ENCODE data around the gene PRDM16.

Gene PRDM16

DNA sequence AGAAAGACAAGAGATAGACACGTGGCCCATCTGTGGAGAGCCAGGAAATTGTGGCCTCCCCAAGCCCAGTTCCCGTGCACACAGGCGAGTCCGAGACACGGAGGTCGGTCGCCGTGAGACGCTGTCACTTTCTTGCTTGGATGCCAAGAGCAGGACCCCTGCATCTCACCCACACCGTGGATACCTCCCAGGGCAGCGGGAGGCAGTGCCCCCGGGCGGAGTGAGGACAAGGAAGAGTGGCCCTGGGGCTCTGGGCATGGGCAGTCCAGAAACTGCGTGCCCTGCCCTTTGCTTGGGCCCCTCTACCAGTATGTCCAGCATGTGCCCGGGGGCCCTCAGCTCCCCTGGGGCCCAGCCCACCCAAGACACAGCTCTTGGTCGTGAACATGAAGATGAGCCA lies 360.8 kb downstream of the PRDM16 start:
- DNase-seq (ENCODE audit: low read depth) = no peak
- no peak overlapping the region for H3K4me3 ChIP-seq (ENCODE audit: low read depth, low read length)
- TF ChIP-seq CTCF (IDR thresholded peaks at IDR 0.05; ENCODE audit: low read depth, low read length, missing control alignments) = no peak

DNA sequence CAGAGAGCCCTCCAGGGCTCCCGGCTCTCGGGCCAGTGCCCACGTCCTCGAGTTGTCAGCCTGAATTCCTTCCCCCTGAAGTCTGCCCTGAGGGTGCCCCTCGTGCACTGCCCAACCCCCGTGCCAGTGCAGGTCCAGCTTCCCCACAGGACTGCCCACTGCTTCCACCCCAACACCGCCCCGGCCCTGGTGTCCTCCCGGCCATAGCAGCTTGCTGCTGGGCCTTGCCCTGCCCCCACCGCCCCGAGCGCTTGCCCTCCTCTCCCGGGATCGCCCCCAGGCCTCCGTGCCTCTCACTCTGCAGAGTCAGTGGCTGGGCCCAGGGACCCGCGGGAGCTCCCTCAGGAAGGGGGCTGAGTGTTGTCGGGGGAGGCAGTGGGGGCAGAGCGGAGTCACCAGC lies 361.4 kb downstream of the PRDM16 start:
- no peak overlapping the region for H3K4me3 ChIP-seq (ENCODE audit: low read depth, low read length)
- TF ChIP-seq CTCF (IDR thresholded peaks at IDR 0.05; ENCODE audit: low read depth, low read length, missing control alignments) = no peak
- DNase-seq (ENCODE audit: low read depth) = no peak

DNA sequence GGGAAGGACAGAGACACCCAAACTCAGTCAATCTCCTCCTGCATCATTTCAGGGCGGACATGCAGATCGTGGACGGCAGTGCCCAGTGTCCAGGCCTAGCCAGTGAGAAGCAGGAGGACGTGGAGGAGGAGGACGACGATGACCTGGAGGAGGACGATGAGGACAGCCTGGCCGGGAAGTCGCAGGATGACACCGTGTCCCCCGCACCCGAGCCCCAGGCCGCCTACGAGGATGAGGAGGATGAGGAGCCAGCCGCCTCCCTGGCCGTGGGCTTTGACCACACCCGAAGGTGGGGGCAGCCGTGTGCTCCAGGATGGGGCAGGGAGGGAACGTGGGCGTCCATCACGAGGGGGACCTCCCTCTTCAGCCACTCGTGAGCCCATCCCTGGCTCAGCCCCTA lies 361.8 kb downstream of the PRDM16 start:
- DNase-seq (ENCODE audit: low read depth) = no peak
- TF ChIP-seq CTCF (IDR thresholded peaks at IDR 0.05; ENCODE audit: low read depth, low read length, missing control alignments) = no peak
- no peak overlapping the region for H3K4me3 ChIP-seq (ENCODE audit: low read depth, low read length)

DNA sequence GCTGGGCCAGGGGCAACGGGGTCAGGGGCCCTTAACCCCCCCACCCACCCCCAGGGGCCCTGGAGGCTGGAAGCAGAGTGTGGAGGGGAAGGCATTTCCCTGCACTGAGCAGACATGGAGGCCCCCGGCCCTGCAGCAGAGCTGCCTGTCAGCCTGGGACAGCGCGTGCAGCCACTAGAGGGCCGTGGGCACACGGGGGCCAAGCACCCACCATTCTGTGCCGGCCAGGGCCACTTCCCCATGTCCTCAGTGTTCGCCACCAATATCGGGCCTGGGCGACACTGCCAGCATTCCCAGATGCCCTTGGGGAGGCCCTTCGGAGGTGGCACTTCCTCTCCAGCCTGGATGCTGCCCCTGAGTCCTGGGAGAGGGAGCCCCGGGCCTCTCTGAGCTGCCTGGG lies 362.3 kb downstream of the PRDM16 start:
- H3K4me3 ChIP-seq (ENCODE audit: low read depth, low read length) = no peak overlapping the region
- DNase-seq (ENCODE audit: low read depth) = no peak
- peak; percentile 29 for TF ChIP-seq CTCF (IDR thresholded peaks at IDR 0.05; ENCODE audit: low read depth, low read length, missing control alignments)

DNA sequence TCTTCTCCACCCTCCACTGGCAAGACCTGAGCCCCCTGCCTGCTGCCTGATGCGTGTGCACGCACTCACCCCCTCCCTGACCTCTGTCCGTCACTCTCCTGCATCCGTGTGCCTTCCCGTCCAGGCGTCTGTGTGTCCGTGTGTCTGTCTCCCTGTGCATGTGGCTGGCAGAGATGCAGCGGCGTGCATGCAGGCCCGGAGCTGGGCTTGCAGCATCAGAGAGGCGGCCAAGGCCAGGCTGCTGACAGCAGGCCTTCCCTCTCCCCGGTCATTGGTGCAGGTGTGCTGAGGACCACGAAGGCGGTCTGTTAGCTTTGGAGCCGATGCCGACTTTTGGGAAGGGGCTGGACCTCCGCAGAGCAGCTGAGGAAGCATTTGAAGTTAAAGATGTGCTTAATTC lies 362.7 kb downstream of the PRDM16 start:
- no peak for TF ChIP-seq CTCF (IDR thresholded peaks at IDR 0.05; ENCODE audit: low read depth, low read length, missing control alignments)
- DNase-seq (ENCODE audit: low read depth) = no peak
- no peak overlapping the region for H3K4me3 ChIP-seq (ENCODE audit: low read depth, low read length)

- DNase-seq (ENCODE audit: low read depth) = no peak
- no peak for TF ChIP-seq CTCF (IDR thresholded peaks at IDR 0.05; ENCODE audit: low read depth, low read length, missing control alignments)
- no peak overlapping the region for H3K4me3 ChIP-seq (ENCODE audit: low read depth, low read length)
Observed at GRCh38 chr1:3432306-3432705, 363.3 kb downstream of the PRDM16 start.

- TF ChIP-seq CTCF (IDR thresholded peaks at IDR 0.05; ENCODE audit: low read depth, low read length, missing control alignments) = no peak
- no peak overlapping the region for H3K4me3 ChIP-seq (ENCODE audit: low read depth, low read length)
- DNase-seq (ENCODE audit: low read depth) = no peak
Observed at GRCh38 chr1:3433076-3433475, 364.1 kb downstream of the PRDM16 start.
